HG03457 (cell line): Measurements from ENCODE around the gene DSTYK.
"Not testable (repeated sequence)": the region's sequence is repeated elsewhere in the genome, so short reads cannot be mapped to it uniquely, and the experiment has no call there.

ENCODE experiments used
- ATAC-seq: cut with Tn5 transposase; IDR thresholded peaks from one replicate; pipeline ENCODE4 v1.9.1; 2021; ENCODE audit warnings: moderate number of reproducible peaks; ENCODE audit not compliant: unreplicated experiment

The DSTYK gene

DNA sequence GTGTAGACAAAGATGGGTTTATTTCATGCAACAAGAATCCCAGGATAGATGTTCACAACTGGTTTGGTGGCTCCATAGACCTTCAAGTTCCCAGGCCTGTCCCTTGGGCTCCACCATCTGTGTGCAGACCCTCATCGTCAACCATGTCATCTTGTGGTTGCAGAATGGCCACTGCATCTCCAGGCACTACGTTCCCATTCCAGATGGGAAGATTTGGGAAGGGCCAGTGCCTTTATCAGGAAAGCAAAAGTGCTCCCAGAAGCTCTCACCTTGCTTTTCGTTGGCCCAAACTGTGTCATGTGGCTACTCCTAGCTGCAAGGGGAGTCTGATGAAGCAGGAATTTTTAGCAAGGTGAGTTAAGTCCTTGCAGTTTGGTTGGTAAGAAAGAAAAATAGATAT is 29.1 kb upstream of the DSTYK start:
- no peak for ATAC-seq

GRCh38 chr1:205240118-205240517 is 28.6 kb upstream of the DSTYK start:
- no peak for ATAC-seq

GRCh38 chr1:205239078-205239477 is 27.6 kb upstream of the DSTYK start:
- ATAC-seq = no peak

DNA sequence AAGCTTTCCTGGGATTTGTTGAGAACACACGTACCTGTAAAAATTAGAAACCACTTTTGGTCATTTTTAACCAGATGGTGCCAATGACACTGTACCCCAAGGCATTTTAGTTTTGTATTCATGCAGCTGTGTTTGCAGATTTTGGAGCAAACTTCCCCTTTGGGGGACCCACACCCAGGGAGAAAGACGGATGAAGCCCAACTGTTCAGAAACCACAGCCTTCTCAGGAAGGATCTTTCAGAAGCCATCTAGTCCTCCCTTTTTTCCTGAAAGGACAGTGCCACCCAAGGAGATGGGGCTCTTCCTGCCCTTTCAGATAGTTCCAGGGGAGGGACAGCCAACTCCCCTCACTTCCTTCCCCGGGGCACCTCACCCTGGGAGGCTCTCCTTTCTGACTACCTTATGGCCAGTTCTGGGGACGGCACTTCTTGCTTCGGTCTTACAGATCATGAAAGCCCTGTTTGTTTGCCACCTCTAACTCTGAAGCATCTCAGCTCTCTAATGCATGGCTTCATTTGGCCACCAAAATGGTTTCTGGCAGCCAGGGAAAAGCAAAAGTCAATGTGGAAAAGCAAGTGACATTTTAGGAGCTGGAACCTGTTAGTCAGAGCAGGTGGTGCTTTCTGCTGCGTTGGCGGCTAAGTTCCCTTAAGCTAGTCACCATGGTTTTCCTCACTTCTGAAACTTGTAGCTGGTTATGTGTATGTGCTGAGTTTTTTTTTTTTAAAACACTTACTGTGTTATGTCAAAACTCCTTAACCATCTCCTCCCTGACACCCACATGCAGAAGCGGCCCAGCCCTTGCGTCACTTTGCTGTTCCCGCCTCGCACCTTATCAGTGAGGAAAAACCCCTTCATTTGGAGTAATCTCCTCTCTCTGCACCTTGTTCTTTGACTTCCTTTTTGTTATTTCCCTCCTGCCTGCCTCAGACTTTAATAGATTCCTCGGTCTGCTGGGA is 26.3 kb upstream of the DSTYK start:
- no peak for ATAC-seq

DNA sequence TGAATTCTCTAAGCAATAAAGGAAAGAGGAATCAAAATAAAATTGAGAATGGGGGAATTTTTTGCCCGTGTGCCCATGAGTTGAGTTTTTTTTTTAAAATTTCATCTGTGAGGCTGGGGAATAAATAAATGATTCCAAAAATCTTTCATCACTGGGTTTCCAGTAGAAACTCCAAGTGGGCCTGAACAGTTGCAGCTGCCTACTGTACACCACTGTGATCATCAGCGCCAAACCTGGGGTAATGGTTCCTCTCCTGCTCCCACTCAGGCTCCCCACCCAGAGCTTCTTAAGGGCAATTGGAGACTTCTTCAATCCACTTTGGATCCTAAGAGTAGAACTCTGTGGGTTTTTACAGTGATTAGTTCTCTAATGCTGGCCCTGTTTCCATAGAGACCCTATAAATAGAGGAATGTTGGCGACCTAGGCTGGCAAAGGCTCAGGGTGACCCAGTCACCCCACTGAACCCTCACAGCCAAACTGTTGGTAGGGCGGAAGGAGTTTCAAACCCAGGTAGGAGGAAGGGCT is 25.5 kb upstream of the DSTYK start:
- no peak for ATAC-seq

- ATAC-seq = no peak
Observed at GRCh38 chr1:205236526-205236925, 25.0 kb upstream of the DSTYK start.

- ATAC-seq = no peak
Observed at GRCh38 chr1:205235951-205236350, 24.4 kb upstream of the DSTYK start.

- not testable (repeated sequence) for ATAC-seq
Observed at GRCh38 chr1:205233986-205234385, 22.5 kb upstream of the DSTYK start.

DNA sequence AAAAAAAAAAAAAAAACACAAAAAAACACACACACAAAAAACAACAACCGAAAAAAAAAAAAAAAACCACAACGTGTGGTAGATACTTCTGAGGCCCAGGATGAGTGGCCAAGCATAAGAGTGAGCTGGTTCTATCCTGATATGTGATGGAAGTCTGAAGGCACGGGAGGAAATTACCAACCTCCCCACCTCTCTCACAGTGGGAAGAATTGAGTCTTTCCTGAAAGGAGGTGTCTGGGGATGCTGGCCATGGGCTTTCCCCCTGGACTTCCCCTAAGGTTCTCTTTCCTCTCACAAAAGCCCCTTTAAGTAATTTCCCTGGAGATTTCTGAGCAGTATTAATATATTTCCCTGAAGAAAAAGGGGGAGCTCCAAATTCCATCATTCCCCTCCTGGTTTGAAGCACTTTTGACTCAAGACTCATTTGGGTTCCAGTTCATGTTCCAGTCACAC is 21.5 kb upstream of the DSTYK start:
- ATAC-seq = no peak

- no peak for ATAC-seq
Observed at GRCh38 chr1:205232127-205232820, 20.8 kb upstream of the DSTYK start.

DNA sequence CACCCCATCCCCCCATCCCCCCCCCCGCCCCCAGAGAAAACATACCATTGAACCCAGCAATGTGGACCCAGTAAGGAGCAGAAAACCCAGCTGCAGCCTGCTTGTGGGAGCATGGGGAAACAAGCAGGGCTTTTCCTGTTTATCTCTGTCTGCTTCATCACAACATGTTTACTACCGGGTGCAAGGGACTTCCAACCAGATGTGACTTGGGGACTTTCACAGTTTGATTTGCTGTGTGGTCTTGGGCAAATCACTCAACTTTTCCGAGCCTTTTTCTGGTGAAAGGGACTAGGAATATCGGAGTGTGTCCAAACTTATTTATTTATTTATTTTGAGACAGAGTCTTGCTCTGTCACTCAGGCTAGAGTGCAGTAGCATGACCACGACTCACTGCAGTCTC is 19.5 kb upstream of the DSTYK start:
- ATAC-seq = no peak

DNA sequence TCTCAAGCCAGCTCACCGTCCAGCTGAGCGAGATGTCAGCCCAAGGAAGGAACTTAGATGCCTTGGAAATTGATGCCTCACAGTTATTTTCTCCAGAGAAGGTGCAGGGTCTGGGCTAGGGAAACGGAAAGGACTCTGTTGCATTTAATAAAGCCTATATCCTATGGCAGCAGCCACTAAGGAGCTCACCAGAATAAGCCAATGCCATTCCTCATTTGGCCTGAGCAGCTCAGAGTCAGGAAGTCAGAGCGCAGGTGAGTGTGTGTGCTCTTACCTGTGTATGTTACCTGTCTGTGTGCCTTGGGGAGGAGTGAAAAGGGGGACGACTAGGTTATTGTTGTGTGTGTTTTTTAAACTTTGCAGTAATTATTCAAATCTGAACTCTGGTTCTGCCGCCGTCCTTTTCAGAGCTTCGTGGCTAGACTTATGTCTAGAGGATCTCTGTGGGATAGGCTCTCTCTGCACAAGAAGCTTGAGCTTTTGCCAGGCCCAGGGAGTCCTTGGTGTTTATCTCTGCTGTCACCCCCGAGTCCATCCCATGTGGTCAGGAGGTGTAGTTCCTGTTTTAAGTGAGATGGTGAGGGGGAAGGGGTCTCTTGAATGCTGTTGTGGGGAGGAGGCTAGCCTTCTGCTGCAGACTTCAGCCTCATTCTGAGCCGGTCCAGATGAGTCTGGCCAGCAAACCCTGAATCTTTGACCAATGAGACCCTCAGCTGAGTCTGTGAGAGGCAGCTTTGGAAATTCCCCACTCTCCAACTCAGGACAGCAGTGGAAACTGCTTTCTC is 18.6 kb upstream of the DSTYK start:
- no peak for ATAC-seq

DNA sequence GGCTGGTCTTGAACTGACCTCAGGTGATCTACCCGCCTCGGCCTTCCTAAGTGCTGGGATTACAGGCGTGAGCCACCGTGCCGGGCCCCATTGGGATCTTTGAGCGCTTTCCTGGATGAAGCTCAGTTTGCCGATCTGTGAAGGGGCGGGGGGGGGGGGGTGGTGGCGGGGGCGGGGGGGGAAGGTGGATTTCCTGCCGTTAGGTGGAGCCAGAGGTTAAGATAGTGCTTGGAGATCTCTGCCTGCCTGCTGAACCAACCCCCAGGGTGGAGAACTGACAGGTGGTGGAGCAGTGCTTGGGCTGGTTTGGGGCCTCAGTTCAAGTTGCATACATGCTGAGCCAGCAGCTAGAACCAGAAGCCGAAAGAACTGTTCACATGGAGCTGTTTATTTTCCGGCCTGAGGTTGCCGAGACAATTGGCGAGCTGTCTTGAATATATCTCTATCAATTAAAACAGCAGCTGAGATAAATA is 17.9 kb upstream of the DSTYK start:
- ATAC-seq = no peak

- ATAC-seq = no peak
Observed at GRCh38 chr1:205228093-205228521, 16.6 kb upstream of the DSTYK start.

GRCh38 chr1:205227584-205228013 is 16.1 kb upstream of the DSTYK start, which contains the start of gene TMCC2:
Gene TMCC2 (plus strand): TSS chr1:205227946. CDS start chr1:205228565, 619 bp downstream.
- ATAC-seq = no peak

- ATAC-seq = no peak
Observed at GRCh38 chr1:205226868-205227583, 15.5 kb upstream of the DSTYK start.

DNA sequence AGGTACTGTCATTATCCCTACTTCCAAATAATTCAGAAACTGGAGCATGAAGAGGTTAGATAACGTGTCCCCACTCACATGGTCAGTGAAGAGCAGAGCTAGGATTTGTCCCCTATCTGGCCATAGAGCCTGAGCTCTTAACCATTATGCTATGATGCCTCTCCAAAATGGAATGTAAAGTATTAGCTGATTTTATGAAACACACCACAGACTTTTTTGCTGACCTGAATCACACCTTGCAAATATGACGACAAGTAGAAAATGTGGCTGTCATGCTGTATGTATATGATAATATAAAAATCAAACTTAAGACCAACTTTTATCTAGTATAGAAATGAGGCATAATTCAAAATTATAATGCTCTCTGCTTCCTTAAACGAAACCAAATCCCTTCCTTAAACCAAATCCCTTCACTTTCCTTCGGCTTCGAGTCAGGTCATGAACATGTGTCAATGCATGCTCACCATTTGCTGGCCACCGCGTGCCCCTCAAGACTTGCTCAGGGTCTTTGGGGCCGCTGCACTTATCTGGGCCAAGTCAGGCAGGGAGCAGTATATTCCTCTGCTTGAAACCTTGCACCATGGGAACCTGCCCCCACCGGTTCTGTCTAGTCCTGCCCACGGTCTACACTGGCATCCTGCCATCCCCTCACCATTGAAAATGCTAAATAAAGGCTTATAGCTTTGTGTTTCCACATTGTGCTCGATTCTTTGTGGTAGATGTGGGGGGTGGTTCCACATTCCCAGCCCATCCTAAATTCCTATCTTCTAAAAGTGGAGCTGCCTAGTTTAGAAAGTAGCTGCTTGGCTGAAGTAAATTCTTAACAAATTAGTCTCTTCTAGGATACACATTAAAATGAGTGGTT is 14.6 kb upstream of the DSTYK start:
- no peak for ATAC-seq

DNA sequence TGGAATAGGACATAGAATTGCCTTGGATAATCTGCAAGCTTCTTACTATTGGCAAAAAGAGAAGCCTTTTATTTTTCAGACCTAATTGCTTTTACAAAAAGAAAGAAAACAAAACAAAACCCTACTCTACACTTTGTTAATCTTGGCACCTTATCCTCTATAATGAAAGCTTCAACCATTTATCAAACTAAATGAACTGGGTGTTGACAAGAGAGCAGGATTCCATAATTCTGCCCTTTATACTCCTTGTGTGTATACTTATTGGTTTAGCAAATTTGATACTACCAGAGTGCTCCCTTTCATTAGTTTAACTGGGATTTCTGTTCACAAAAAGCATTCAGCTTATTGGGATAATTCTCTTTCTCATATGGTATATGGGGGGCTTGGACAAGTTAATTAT is 13.2 kb upstream of the DSTYK start:
- no peak for ATAC-seq

DNA sequence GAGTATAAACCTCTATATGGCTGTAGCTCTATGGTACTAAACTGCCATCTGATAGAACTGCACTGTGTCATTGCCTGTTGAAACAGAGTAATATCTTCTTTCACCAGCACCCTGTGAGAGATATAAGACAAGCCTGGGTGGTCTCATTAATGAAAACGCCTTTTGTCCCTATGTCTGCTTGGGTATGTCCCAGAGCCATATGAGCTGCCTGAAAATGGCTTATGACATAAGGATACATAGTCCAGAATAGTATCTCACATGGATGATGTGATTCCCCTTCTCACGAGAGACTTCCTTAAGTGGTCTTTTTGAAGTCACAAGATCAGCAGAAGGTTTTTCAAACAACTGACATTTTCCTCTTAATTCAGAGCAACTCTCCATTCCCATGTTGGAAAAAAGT is 8.9 kb upstream of the DSTYK start:
- ATAC-seq = no peak
